NCI-H1092 (cell line): Measurements from ENCODE around the gene IL31.
A peak's percentile ranks its signal among the peaks of the same experiment; 100 is the strongest.
"Not testable (repeated sequence)": the region's sequence is repeated elsewhere in the genome, so short reads cannot be mapped to it uniquely, and the experiment has no call there.

ENCODE experiments used
- DNase-seq: peaks from one replicate; lab custom pipeline; 2025; lab: John Stamatoyannopoulos, UW

The IL31 gene

DNA sequence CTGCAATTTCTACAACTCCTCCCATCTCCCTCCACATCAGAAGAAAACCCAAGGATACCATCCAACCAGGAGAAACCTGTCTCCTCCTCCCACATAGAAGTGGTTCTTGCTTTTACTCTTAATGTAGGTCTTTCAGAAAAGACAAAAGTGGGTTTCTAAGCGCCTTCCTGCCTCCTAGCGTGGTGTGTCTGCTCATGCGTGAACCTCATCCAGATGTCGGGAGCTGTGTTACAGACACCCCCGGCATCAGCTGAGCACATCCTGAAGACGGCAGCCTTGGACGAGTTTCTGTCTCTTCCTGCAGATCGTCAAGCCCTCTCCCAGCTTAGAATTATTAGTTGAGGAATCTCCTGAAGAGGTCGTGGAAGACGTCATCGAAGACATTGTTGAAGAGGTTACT, 18.4 kb upstream of the IL31 start:
- DNase-seq: no peak

DNA sequence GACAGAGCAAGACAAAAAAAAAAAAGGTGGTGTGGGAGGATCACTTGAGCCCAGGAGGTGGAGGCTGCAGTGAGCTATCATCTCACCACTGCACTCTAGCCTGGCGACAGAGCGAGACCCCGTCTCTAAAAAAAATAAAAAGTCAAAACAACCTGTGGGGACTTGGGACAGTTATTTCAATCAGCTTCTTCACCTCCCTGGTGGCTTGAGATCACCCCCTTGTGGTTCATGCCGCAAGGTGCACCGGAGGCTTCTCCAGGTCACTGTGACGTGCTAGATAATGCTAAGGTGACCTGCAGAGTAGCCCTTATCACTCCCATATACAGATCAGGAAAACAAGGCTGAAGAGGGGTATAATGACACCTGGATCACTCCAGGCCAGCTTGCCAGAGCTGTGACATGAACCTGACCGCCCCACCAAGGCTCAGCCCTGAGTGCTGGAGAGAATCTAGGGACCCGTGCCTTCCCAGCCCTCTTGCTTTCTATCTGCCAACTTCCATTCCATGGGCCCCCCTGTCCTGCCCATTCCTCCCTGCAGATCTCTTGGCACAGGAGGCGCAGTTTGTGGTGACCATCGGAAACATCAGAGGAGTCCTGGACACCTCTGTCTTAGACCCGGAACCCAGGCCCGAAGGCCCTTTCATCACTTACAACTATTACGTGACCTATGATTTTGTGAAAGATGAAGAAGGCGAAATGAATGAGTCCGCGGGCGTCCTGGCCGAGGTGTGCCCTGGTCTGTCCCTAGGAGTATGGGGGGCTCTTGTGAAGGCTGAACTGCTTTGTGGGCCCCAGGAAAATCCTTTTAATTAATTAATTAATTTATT, 17.0 kb upstream of the IL31 start:
- DNase-seq: peak; percentile 19

DNA sequence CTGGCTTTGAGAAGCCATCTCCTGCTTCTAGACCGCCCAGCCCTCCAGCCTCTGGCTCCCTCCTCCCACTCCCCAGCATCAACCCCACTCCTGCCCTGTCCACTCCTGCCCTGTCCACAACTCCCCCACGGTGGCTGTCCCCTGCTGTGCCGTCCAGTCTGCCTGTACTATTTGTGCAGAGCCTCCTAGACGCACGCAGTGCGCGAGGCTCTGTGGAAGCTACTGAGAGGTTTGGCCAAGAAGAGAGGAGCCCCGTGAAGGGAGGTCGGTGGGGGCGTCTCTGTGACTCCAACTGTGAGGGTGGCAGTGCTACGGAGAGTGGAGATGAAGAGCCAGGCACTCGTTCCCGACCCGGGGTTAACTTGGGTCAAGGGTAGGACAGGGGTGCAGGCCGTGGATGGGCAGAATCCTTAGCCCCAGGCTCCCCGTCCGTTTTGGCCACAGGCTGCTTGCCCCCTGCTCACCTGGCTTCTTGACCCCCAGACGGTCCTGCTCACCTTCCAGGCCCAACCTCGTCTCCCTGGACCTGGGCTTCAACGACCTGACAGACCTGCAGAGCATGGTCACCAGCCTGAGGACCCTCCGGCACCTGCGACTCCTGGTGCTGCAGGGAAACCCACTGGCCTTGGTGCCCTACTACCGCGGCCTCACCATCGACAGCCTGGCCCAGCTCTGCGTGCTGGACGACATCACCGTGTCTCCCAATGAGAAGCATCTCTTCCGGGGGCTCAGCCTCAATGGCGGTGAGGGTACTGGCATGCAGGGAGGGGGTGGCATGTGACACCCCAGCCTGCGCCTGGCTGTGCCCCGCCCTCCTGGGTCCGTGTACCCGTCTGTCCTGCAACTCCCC, 15.8 kb upstream of the IL31 start:
- no peak for DNase-seq

DNA sequence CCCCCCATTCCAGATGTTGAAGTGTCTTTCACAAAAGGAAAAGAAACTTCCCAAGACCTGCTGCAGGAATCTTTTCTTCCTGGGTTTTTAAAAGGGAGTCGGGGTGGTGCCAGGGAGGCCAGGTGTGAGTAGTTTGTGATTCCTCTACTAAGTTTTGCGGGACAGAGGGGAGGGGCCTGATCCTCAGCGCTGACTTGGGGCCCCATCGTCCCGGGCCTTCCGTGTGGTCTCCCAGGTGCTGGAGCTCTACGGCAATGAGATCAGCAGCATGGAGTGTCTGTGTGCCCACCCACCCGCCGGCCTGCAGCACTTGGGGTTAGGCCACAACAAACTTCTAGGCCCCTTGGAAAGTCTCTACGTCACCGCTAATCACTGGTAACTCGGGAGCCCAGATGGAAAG, 13.4 kb upstream of the IL31 start:
- no peak for DNase-seq

- DNase-seq: no peak
These were observed 11.6 kb upstream of the IL31 start for GRCh38 chr12:122185494-122186082.

DNA sequence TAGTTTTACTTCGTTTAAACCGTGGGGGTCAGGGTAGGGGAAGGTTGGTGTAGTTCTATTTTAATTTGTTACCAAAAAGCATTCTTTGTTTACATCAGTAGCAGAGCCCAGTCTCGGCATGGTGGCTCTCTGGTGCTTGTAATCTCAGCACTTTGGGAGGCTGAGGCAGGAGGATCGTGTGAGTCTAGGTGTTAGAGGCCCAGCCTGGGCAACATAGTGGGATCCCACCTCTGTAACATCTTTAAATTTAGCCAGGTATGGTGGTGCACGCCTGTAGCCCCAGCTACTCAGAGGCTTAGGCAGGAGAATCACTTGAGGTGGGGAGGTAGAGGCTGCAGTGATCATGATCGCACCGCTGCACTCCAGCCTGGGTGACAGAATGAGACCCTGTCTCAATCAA, 11.1 kb upstream of the IL31 start:
- no peak for DNase-seq

GRCh38 chr12:122184517-122184916, 10.5 kb upstream of the IL31 start:
- DNase-seq: no peak

DNA sequence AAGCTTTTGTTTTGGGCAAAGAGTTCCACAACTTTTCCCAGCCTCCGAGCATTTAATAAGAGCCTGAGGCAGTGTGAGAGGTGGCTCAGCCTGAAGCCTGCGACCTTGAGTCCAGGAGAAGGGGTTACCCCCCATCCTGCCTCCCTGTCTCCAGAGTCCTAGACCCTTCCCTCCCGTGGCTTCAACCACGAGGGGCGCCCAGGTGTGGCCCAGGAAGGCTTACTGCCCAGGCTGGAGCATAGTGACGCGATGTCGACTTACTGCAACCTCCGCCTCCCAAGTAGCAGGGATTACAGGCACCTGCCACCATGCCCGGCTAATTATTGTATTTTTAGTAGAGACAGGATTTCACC, 9.5 kb upstream of the IL31 start:
- DNase-seq: no peak

DNA sequence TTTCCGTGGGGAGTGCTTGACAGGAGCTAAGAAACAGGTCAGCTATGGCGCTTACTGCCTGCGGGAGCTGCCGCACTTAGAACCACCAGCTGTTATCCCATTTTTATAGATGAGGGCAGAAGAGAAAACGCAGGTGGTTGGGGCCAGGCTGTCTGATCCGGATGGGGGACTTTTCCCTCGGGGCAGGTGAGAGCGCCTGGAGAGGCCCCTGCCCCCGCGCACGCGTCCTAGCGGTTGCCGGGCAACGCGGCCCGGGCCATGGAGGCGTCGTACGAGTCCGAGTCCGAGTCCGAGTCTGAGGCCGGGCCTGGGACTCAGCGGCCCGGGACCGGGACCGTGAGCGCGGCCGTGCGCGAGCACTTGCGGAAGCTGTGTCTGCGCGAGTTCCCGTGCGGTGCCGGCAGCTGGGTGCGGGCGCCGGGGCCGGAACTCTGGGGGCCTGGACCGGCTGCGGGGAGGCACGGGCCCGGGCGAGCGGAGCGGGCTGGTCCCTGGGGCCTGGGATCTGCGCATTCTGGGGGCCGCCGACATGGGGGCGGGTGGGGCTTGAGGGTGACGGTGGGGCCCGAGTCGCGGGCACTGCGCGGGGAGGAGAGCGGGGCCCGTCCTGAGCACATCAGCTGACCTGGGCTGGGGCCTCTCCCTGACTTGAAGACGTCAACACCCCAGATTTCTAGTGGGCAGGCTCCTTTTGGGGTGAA, 9.0 kb upstream of the IL31 start, which contains the start of gene LRRC43:
TSS of gene LRRC43 (plus strand) at position 237 of the 701 bp plus-strand sequence. CDS start at position 259, 22 bp downstream.
- peak; percentile 48 for DNase-seq

GRCh38 chr12:122176473-122176872, 2.5 kb upstream of the IL31 start:
- DNase-seq: not testable (repeated sequence)

DNA sequence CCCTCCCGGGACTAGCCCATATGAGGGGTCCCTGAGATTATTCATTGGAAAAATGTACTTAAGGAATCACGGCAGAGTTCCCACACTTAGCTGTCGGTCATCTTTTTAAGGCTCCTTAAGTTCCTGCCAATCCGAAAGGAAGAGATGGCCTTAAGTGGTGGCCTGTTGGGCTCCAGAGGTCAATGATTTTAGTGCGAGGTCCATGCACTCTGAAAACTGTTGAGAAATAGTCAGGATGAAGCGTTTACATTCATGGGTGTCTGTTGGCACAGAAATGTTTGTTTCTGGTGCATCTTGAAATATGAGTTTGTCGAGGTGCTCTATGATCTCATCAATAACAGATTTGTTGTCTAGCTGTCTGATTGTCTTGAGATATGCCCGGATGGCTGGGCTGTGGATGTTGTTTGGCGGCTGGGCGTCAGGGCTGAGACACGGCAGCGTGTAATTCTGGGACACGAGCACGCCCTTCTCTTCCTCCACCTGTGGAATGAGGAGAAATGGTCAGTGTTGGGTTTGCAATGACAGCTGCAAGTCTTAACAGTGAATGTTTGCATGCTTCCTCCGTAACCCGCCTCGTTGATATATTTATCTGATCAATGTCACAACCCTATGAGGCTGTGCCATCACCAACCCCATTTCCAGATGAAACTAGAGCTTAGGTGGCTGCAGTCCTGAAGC, 1.6 kb downstream of the IL31 start:
- no peak for DNase-seq

GRCh38 chr12:122171399-122171798, 2.6 kb downstream of the IL31 start:
- no peak for DNase-seq

DNA sequence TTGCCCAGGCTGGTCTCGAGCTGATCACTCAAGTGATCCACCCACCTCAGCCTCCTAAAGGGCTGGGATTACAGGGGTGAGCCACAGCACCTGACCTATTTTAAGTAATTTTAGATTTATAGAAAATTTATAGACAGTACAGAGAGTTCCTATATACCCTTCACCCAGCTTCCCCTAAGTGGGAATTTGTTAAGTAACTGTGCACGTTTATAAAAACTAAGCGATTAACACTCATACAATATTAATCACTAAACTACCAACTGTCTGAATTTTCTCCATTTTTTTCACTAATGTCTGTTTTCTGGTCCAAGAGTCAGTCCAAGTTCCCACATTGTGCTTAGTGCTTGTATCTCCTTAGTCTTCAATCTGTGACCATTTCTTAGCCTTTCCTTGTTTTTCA, 5.5 kb downstream of the IL31 start:
- DNase-seq: no peak

DNA sequence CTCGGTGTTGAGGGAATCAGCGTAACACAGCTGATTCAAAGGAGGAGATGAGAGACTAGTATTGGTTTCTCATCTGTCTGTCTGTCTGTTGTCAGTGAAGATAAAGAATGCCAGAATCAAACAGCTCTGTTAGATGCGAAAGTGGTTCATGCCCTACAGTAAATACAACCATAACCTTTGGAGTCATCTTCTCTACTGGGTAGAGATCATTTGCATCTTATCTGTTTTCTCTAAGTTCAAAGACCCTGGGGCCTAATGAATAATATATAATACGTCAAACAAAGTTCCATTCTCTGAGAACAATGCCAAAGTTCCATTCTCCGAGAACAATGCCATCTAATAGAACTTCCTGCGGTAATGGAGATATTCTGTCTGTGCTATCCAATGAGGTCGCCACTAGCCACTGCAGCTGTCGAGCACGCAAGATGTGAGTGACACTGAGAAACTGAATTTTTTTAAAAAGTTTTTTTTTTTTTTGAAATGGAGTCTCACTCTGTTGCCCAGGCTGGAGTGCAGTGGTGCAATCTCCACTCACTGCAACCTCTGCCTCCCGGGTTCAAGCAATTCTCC, 6.6 kb downstream of the IL31 start:
- DNase-seq: no peak

DNA sequence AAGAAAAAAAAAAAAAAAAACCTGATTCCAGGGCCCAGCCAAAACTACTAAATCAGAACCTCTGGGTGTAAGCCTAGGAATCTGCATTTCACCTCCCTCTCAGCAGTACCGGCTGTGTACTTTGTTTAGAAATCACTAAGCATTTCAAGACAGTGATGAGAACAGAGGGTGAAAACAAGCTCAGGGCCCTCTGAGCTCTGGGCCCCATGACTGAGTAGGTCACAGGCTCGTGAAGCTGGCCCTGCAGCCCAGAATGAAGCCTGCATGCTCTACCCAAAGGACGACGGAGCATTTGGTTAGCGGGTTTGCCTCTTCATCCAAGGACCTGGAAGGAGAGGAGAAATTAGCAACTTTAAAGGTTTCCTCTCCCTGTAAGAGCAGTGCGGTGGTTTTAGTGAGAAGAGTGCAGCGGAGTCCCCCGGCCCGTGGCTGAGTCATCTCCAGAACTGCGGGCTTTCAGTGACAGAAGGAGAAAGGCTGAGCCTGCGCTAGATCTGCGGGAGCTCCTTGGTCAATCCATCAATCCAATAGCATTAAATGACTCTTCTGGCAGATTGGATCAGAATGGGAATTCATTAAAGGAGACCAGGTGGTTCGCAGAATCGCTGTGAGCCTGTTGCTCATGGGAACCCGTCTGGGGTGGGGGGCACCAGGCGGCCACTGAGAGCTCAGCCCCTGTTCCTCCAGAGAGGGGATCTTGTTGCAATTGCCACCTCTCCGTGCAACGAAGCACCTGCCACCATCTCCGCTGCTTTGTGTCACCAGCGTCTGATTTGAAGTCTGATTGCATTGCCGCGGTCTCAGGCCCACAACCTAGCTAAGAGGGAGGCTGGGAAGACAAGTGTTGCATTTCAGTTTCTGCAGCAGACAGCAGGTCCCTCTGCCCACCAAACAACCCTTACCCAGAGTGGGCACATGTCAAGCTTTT, 7.3 kb downstream of the IL31 start:
- no peak for DNase-seq

DNA sequence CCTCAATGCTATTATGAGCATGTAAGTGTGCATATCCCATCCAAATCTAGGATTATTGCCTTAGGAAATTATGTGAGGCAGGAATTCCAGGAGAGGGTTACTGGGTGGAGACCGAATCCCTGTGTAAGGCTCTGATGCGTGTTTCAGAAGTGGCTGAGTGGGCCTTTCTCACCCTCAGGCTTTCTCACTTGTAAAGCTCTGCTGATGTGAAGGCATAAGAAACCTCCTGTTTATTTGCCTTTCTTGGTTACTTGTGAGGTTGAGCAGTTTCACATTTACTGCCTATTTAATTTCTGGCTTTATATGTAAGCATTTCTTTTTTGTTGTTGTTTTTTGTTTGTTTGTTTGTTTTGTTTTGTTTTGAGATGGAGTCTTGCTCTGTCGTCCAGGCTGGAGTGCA, 11.0 kb downstream of the IL31 start:
- DNase-seq: no peak

GRCh38 chr12:122161682-122162081, 12.3 kb downstream of the IL31 start:
- no peak for DNase-seq

GRCh38 chr12:122160761-122161160, 13.3 kb downstream of the IL31 start:
- DNase-seq: no peak

GRCh38 chr12:122159882-122160281, 14.1 kb downstream of the IL31 start:
- DNase-seq: no peak

GRCh38 chr12:122158700-122159285, 15.2 kb downstream of the IL31 start:
- DNase-seq: no peak
